Ishikawa (cell line): ENCODE results near the gene ZNF70.

Experiments used
- EGR1 ChIP-seq: IDR thresholded peaks from 2 replicates; pipeline ENCODE4 v1.6.1; 2012
- USF1 ChIP-seq: IDR thresholded peaks from 2 replicates; pipeline ENCODE4 v1.6.1; 2012

DNA sequence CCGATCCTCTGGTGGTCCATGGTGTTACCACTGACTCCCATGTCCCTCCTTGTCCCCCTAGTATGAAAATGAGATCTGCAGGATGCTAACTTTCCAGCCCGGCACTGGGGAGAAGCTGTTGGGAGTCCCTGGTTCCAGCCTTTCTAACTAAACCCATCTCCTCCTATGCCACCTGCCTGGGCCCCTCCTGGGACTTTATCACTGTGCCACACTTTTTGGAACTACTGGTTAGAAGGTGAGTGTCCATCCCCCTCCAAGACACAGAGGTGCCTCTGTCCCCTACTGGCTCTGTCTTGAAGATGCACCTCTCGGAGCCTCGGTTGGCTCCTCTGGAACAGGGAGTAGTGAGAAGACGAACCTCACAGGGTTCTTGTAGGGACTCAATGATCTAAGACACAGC lies 60.2 kb downstream of the ZNF70 start, which contains the start of gene RGL4:
- TF ChIP-seq EGR1 (no peak), USF1 (no peak)
